Esophagus muscularis mucosa (tissue), 3 donors: ENCODE data around the gene TECR.

Experiments used
- CTCF ChIP-seq, 3 experiments: fragments of 200-600 bp in 2 of 3; fragments of 450-650 bp in 1 of 3; sonication (generic) in 2 of 3; IDR thresholded peaks; one replicate each; pipeline ENCODE4 v1.5.1; 2017 to 2019; ENCODE audit warnings: antibody characterized with exemption in 3 of 3, mild to moderate bottlenecking in 2 of 3, moderate library complexity in 1 of 3
- POLR2A ChIP-seq: fragments of 450-650 bp; IDR thresholded peaks from one replicate; pipeline ENCODE4 v1.6.1; 2017; ENCODE audit warnings: antibody characterized with exemption, moderate library complexity, mild to moderate bottlenecking, low read depth

GRCh38 chr19:14561249-14561648, 31.9 kb downstream of the TECR start:
- no peak for TF ChIP-seq POLR2A
- TF ChIP-seq CTCF (IDR thresholded peaks at IDR 0.05): no peak
